SKM-1 treated with dmso at 0.1 percent for 144 hours (cell line): ENCODE results near the gene DACH1.

Experiments used
- DNase-seq: peaks from one replicate; lab custom pipeline; 2025; ENCODE audit not compliant: unreplicated experiment; lab: John Stamatoyannopoulos, UW

Gene DACH1

DNA sequence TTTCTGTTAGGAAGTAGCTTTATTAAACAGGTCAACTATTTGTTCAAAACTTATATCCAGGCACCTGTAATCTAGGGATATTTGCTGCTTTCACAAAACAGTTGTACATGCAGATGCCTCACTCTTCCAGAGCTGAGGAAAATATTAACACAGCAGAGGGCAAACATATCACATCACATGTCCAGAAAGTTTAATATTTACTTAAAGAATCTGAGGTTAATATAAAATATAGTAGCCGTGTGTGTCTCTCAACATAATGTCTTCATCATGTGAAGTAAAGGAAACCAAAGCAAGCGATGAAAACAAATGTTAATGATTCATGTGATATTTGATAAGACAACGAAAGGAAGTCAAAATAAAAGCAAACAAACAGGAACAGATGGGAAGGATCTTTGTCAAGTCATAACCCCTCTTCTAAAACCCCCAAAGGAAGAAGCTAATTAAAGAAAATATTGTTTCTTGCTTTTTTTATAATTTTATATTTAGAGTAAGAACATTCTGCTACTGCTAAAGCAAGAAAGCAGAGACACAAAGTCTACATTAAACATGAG is 418.8 kb downstream of the DACH1 start:
- DNase-seq: no peak

- no peak for DNase-seq
Measured at GRCh38 chr13:71437704-71438103, 429.3 kb downstream of the DACH1 start.

- DNase-seq: no peak
Measured at GRCh38 chr13:71430681-71431080, 436.3 kb downstream of the DACH1 start.

DNA sequence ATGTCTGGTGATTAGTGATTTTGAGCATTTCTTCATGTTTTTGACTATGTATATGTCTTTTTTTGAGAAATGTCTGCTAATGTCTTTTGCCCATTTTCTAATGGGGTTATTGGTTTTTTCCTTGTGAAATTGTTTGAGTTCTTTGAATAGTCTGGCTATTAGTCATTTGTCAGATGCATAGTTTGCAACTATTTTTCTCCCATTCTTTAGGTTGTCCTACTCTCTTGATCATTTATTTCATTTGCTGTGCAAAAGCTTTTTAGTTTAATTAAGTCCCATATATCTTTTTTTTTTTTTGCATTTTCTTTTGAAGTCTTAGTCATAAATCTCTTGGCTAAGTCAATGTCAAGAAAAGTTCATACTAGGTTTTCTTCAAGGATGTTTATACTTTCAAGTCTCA is 449.8 kb downstream of the DACH1 start:
- DNase-seq: no peak

- no peak for DNase-seq
Measured at GRCh38 chr13:71412231-71412630, 454.8 kb downstream of the DACH1 start.

GRCh38 chr13:71408416-71408815 is 458.6 kb downstream of the DACH1 start:
- DNase-seq: no peak

DNA sequence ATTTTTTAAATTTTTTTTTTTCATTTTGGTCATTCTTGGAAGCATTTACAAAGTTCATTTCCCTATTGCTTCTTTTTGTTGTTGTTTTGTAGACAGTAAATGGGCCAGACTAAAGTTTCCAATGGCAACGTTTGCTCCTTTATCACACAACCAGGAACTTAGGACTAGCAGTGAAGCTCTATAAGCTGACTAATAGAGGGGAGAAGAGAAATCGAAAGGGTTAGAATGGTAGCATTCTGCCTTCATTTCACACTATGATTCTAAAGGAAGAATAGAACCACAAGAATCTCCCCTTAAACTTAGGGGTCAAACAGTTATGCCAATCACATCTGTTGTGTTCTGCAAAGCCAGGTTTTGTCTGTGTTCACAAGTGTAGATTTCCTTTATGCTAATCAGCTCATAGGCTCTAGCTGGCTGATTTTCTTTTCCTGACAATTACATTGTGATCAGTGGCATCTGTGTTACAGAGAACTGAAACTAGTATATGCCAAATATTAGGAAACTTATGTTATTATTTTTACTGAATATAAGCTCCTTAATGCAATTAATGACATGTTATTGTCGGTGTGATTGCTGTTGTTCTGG is 467.3 kb downstream of the DACH1 start:
- DNase-seq: no peak

- DNase-seq: no peak
Measured at GRCh38 chr13:71396149-71396548, 470.9 kb downstream of the DACH1 start.

GRCh38 chr13:71395053-71395452 is 472.0 kb downstream of the DACH1 start:
- DNase-seq: no peak

- no peak for DNase-seq
Measured at GRCh38 chr13:71394176-71394575, 472.8 kb downstream of the DACH1 start.
